ENCODE results near the gene PGAM1. TPM values are rescaled to one million over a fixed set of nuclear protein-coding genes. Genes with fewer than 3 reads are reported as not detected.

PGAM1 gene
- total and polyA plus RNA-seq, 2 of the 13 experiments (the other 11 are each of a cell fraction or from before 2014, with no cell fraction given), result 354 to 483 TPM

DNA sequence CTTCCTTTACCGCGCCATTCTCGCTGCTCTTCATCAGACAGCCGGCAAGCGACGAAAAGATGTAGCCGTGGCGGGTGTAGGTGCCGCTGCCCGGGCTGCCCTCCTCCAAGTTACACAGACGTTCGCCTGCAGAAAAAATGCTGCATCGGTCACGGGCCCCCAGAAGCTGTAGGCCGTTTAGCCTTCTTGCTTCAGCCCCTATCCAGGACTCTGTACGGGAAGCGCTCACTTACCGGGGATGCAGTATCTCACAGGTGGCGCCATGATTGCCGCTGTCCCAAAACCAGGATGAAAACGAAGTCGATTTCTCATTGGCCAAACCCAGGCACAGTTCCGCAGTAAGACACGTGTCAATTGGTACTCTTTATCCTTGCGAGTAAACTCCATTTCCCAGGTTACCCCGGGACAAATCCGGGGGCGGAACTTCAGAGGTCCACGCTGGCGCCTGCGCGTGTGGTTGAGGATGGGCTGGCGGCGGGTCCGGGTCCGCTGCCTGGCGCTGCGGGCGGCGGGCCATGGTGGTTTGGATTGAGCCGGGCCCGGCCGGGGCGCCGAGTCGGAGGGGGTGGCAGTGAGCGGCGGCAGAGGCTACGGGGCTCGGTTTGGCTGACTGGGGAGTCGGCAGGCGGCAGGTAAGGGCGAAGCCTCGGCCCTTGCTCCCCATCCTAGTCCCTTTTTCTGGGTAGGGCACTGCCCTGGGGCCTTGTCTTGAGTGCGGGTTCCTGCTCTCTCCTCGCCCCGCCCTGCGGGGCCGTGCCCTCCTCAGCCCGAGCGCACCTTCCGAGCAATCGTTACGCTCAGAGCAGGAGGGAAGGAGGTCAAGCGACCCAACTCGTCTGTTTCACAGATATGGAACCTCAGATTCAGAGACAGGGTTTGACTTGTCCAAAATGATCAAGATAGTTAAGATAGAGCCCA, 20.0 kb downstream of the PGAM1 start, which contains the start of the genes EXOSC1 and ZDHHC16 (continued):
- TF ChIP-seq SAFB2 (CRISPR knock-in tag; IDR thresholded peaks at IDR 0.05; ENCODE audit: borderline replicate concordance, low read depth) (0 out of 2 replicates have a peak, but pooled peaks have one; percentile 37), SALL2 (CRISPR knock-in tag; IDR thresholded peaks at IDR 0.05) (peak; percentile 59; the same call in 1 of the 2 replicates), ESRRA (CRISPR knock-in tag; IDR thresholded peaks at IDR 0.05; ENCODE audit: low read depth) (no peak), DPF2 (CRISPR knock-in tag; IDR thresholded peaks at IDR 0.05; ENCODE audit: borderline replicate concordance, low read depth) (no peak), EP300 (IDR thresholded peaks at IDR 0.05; ENCODE audit: low read depth in 2 of 2, low read length in 2 of 2) (no peak; a peak in 1 of 4 replicates), EP300 (CRISPR knock-in tag; IDR thresholded peaks at IDR 0.05; ENCODE audit: borderline replicate concordance) (no peak), SP140L (CRISPR knock-in tag; IDR thresholded peaks at IDR 0.05; ENCODE audit: borderline replicate concordance) (no peak), RARG (CRISPR knock-in tag; IDR thresholded peaks at IDR 0.05; ENCODE audit: low read depth) (no peak), ZBTB38 (CRISPR knock-in tag; IDR thresholded peaks at IDR 0.05) (peak; percentile 2; the same call in 1 of the 2 replicates), RXRA (CRISPR knock-in tag; IDR thresholded peaks at IDR 0.05) (peak; percentile 30; the same call in 1 of the 2 replicates), SPEN (CRISPR knock-in tag; IDR thresholded peaks at IDR 0.05; ENCODE audit: low read depth) (peak; percentile 40; the same call in 1 of the 2 replicates), MZF1 (CRISPR knock-in tag; IDR thresholded peaks at IDR 0.05; ENCODE audit: borderline replicate concordance) (no peak), ZNF337 (CRISPR knock-in tag; IDR thresholded peaks at IDR 0.05; ENCODE audit: borderline replicate concordance, low read depth) (no peak), SYNCRIP (IDR thresholded peaks at IDR 0.05; ENCODE audit: insufficient read depth, low read depth, low read length) (no peak), NFKBIZ (CRISPR knock-in tag; IDR thresholded peaks at IDR 0.05) (peak; percentile 32; the same call in 1 of the 2 replicates), NCOA5 (CRISPR knock-in tag; IDR thresholded peaks at IDR 0.05) (no peak), ZNF44 (CRISPR knock-in tag; IDR thresholded peaks at IDR 0.05) (peak; percentile 94), KAT8 (CRISPR knock-in tag; IDR thresholded peaks at IDR 0.05) (peak; percentile 88), ARID2 (CRISPR knock-in tag; IDR thresholded peaks at IDR 0.05; ENCODE audit: borderline replicate concordance) (0 out of 2 replicates have a peak, but pooled peaks have one; percentile 55)
- TF ChIP-seq, protein P1, sequence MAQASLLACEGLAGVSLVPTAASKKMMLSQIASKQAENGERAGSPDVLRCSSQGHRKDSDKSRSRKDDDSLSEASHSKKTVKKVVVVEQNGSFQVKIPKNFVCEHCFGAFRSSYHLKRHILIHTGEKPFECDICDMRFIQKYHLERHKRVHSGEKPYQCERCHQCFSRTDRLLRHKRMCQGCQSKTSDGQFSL (CRISPR knock-in tag; IDR thresholded peaks at IDR 0.05), result no peak
- TF ChIP-seq, protein P2, sequence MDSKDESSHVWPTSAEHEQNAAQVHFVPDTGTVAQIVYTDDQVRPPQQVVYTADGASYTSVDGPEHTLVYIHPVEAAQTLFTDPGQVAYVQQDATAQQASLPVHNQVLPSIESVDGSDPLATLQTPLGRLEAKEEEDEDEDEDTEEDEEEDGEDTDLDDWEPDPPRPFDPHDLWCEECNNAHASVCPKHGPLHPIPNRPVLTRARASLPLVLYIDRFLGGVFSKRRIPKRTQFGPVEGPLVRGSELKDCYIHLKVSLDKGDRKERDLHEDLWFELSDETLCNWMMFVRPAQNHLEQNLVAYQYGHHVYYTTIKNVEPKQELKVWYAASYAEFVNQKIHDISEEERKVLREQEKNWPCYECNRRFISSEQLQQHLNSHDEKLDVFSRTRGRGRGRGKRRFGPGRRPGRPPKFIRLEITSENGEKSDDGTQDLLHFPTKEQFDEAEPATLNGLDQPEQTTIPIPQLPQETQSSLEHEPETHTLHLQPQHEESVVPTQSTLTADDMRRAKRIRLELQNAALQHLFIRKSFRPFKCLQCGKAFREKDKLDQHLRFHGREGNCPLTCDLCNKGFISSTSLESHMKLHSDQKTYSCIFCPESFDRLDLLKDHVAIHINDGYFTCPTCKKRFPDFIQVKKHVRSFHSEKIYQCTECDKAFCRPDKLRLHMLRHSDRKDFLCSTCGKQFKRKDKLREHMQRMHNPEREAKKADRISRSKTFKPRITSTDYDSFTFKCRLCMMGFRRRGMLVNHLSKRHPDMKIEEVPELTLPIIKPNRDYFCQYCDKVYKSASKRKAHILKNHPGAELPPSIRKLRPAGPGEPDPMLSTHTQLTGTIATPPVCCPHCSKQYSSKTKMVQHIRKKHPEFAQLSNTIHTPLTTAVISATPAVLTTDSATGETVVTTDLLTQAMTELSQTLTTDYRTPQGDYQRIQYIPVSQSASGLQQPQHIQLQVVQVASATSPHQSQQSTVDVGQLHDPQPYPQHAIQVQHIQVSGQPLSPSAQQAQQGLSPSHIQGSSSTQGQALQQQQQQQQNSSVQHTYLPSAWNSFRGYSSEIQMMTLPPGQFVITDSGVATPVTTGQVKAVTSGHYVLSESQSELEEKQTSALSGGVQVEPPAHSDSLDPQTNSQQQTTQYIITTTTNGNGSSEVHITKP (CRISPR knock-in tag; IDR thresholded peaks at IDR 0.05; ENCODE audit: low read depth), result peak; percentile 28; the same call in 1 of the 2 replicates
- TF ChIP-seq, protein P3, sequence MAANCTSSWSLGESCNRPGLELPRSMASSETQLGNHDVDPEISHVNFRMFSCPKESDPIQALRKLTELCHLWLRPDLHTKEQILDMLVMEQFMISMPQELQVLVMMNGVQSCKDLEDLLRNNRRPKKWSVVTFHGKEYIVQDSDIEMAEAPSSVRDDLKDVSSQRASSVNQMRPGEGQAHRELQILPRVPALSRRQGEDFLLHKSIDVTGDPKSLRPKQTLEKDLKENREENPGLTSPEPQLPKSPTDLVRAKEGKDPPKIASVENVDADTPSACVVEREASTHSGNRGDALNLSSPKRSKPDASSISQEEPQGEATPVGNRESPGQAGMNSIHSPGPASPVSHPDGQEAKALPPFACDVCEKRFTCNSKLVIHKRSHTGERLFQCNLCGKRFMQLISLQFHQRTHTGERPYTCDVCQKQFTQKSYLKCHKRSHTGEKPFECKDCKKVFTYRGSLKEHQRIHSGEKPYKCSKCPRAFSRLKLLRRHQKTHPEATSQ (CRISPR knock-in tag; IDR thresholded peaks at IDR 0.05; ENCODE audit: borderline replicate concordance), result peak; percentile 68; the same call in 1 of the 2 replicates
- TF ChIP-seq, protein P4, sequence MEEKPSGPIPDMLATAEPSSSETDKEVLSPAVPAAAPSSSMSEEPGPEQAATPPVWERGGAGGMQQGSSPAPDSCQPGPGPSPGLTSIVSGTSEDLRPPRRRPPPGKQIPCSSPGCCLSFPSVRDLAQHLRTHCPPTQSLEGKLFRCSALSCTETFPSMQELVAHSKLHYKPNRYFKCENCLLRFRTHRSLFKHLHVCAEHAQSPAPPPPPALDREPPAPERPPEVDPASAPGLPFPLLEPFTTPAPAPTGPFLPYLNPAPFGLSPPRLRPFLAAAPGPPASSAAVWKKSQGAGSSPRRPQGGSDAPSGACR (CRISPR knock-in tag; IDR thresholded peaks at IDR 0.05), result peak; percentile 70; the same call in 1 of the 2 replicates

Measured in HepG2 (cell line).